Hair follicular keratinocyte (primary cell): ENCODE data around the gene OSTF1. TPM values are rescaled to one million over a fixed set of nuclear protein-coding genes. Genes with fewer than 3 reads are reported as not detected.

ENCODE experiments used
- total RNA-seq: library from RNA; depleted of rRNA; stranded (reverse); fragments of >200 nt; gene quantifications from 2 replicates; pipeline ENCODE4 v1.2.3, GENCODE V29; 2015

Gene OSTF1
- 42.8 and 54.4 TPM in 2 replicates for total RNA-seq

GRCh38 chr9:75087824-75088645, at the start of gene OSTF1, which contains the start of gene NMRK1:
OSTF1 (plus strand) TSS chr9:75088514; CDS start chr9:75088693, 179 bp downstream.
NMRK1 (minus strand) TSS chr9:75088155; CDS start chr9:75083115, 5,040 bp downstream.

Other genes with a start within 250 kb of the OSTF1 start
- gene TRPM6, start 200.6 kb upstream of the OSTF1 start, total RNA-seq: 0.08 and 0.47 TPM in 2 replicates
- 7.1 and 12.3 TPM in 2 replicates for gene C9orf40, start 135.6 kb upstream of the OSTF1 start, total RNA-seq
- gene CARNMT1, start 60.2 kb upstream of the OSTF1 start, total RNA-seq: 17.0 and 22.1 TPM in 2 replicates
- gene NMRK1, start 359 bp upstream of the OSTF1 start, total RNA-seq: 26.1 and 26.4 TPM in 2 replicates